H1 (cell line): ENCODE measurements around the gene DOCK6. TPM values are rescaled to one million over a fixed set of nuclear protein-coding genes. Genes with fewer than 3 reads are reported as not detected.

Source experiments
- CTCF ChIA-PET: fragments of 300-600 bp; sonication (Branson Sonifier 250); formaldehyde crosslinking; loops from one replicate; lab custom pipeline; 2021; ENCODE audit not compliant: partially characterized antibody; lab: Charles Lee
- POLR2A ChIA-PET: fragments of 300-600 bp; sonication (Branson Sonifier 250); formaldehyde crosslinking; loops from one replicate; lab custom pipeline; 2021; ENCODE audit warnings: inconsistent platforms; ENCODE audit not compliant: partially characterized antibody; lab: Charles Lee
- DNase-seq, 2 experiments: peaks; one replicate each; pipeline versions ENCODE4 v3.0.0 to v3.0.0-alpha.2; 2010 to 2022; ENCODE audit warnings: low spot score in 2 of 2, low read depth in 1 of 2, mixed read lengths in 1 of 2
- FAIRE-seq: peaks from 2 replicates; lab custom pipeline; 2011; peaks lifted over from hg19 to GRCh38; lab: Jason Lieb, UNC
- H2AFZ ChIP-seq: 2 replicates; pipeline ENCODE4 v1.8.1; 2012; ENCODE audit warnings: low read length, inconsistent platforms
- H2AK5ac ChIP-seq: 2 replicates; pipeline ENCODE4 v1.6.1; 2013; ENCODE audit warnings: low read depth, low read length
- H2BK120ac ChIP-seq: replicated peaks from 2 replicates; pipeline ENCODE3; 2013; ENCODE audit warnings: low read depth, low read length, inconsistent platforms
- H2BK12ac ChIP-seq: 2 replicates; pipeline ENCODE4 v1.6.1; 2013; ENCODE audit warnings: low read depth, low read length
- H2BK15ac ChIP-seq: 2 replicates; pipeline ENCODE4 v1.6.1; 2013; ENCODE audit warnings: low read length
- H2BK20ac ChIP-seq: 2 replicates; pipeline ENCODE4 v1.6.1; 2013; ENCODE audit warnings: low read length
- H2BK5ac ChIP-seq: 2 replicates; pipeline ENCODE4 v1.6.1; 2013; ENCODE audit warnings: low read depth, low read length
- H3K14ac ChIP-seq: 2 replicates; pipeline ENCODE4 v1.6.1; 2013; ENCODE audit warnings: inconsistent platforms; ENCODE audit not compliant: insufficient read length
- H3K18ac ChIP-seq: 2 replicates; pipeline ENCODE4 v1.6.1; 2013; ENCODE audit warnings: low read length; ENCODE audit errors: extremely low read depth
- H3K23ac ChIP-seq: 2 replicates; pipeline ENCODE4 v1.6.1; 2013; ENCODE audit warnings: inconsistent platforms; ENCODE audit not compliant: insufficient read length
- H3K23me2 ChIP-seq: 2 replicates; pipeline ENCODE4 v1.6.1; 2013; ENCODE audit warnings: low read depth, low read length
- H3K27ac ChIP-seq: 2 replicates; pipeline ENCODE4 v1.6.1; 2011; ENCODE audit warnings: low read depth, low read length, inconsistent platforms
- H3K27me3 ChIP-seq, 4 experiments: replicated peaks in 1 of 4; 1 replicate in 1 of 4; 2 replicates in 3 of 4; pipeline versions ENCODE4 v1.6.1 to v1.8.1; 2011 to 2013; ENCODE audit warnings: low read length in 3 of 4, mild to moderate bottlenecking in 3 of 4, inconsistent platforms in 2 of 4, mixed read lengths in 2 of 4, moderate library complexity in 1 of 4; ENCODE audit not compliant: control insufficient read depth in 3 of 4, insufficient read depth in 3 of 4; ENCODE audit errors: extremely low read depth in 1 of 4
- H3K36me3 ChIP-seq, 4 experiments: 2 replicates each; pipeline versions ENCODE4 v1.6.1 to v1.8.1; 2011 to 2013; ENCODE audit warnings: mild to moderate bottlenecking in 4 of 4, low read length in 3 of 4, moderate library complexity in 2 of 4, control low read depth in 1 of 4, inconsistent platforms in 1 of 4; ENCODE audit not compliant: insufficient read depth in 4 of 4, control insufficient read depth in 2 of 4
- H3K4ac ChIP-seq: replicated peaks from 2 replicates; pipeline ENCODE3; 2013; ENCODE audit warnings: low read length, low read depth, mixed read lengths, inconsistent platforms; ENCODE audit not compliant: insufficient read length
- H3K4me1 ChIP-seq, 4 experiments: replicated peaks in 1 of 4; 1 replicate in 1 of 4; 2 replicates in 3 of 4; pipeline versions ENCODE4 v1.6.1 to v1.8.1; 2011 to 2013; ENCODE audit warnings: low read length in 3 of 4, inconsistent platforms in 2 of 4, mixed read lengths in 1 of 4; ENCODE audit not compliant: insufficient read depth in 4 of 4, control insufficient read depth in 3 of 4
- H3K4me2 ChIP-seq, 2 experiments: 2 replicates each; pipeline versions ENCODE4 v1.6.1 to v1.8.1; 2011 to 2013; ENCODE audit warnings: low read depth in 2 of 2, low read length in 2 of 2, control low read depth in 1 of 2, inconsistent platforms in 1 of 2, mild to moderate bottlenecking in 1 of 2; ENCODE audit not compliant: insufficient read depth in 1 of 2
- H3K4me3 ChIP-seq, 4 experiments: fragments of 200-600, 300-600 bp in 1 of 4; sonication (generic), shearing (Covaris generic), sonication (Bioruptor Twin) in 1 of 4; 2 replicates each; pipeline versions ENCODE4 v1.5.1 to v1.8.1; 2011 to 2016; ENCODE audit warnings: low read length in 4 of 4, low read depth in 3 of 4, control low read depth in 2 of 4, inconsistent platforms in 2 of 4, mild to moderate bottlenecking in 2 of 4, mixed read lengths in 1 of 4, moderate library complexity in 1 of 4; ENCODE audit not compliant: insufficient read depth in 2 of 4; ENCODE audit errors: extremely low read depth in 1 of 4
- H3K56ac ChIP-seq: replicated peaks from 2 replicates; pipeline ENCODE3; 2013; ENCODE audit warnings: low read depth, mild to moderate bottlenecking, mixed read lengths, low read length, inconsistent platforms; ENCODE audit not compliant: insufficient read length
- H3K79me1 ChIP-seq: 2 replicates; pipeline ENCODE4 v1.6.1; 2013; ENCODE audit warnings: low read depth, low read length, control low read depth
- H3K79me2 ChIP-seq, 2 experiments: 2 replicates each; pipeline versions ENCODE4 v1.6.1 to v1.8.1; 2012 to 2013; ENCODE audit warnings: low read length in 2 of 2, mild to moderate bottlenecking in 2 of 2, inconsistent platforms in 1 of 2; ENCODE audit not compliant: insufficient read depth in 2 of 2, control insufficient read depth in 1 of 2
- H3K9ac ChIP-seq, 4 experiments: replicated peaks in 1 of 4; 1 replicate in 1 of 4; 2 replicates in 3 of 4; pipeline versions ENCODE4 v1.6.1 to v1.8.1; 2011 to 2013; ENCODE audit warnings: low read depth in 3 of 4, low read length in 3 of 4, control low read depth in 2 of 4, mild to moderate bottlenecking in 2 of 4, moderate library complexity in 2 of 4, inconsistent platforms in 1 of 4; ENCODE audit errors: extremely low read depth in 1 of 4
- H3K9me3 ChIP-seq, 2 experiments: 2 replicates each; pipeline versions ENCODE4 v1.6.1 to v1.8.1; 2012 to 2013; ENCODE audit warnings: mild to moderate bottlenecking in 2 of 2, moderate library complexity in 2 of 2, control low read depth in 1 of 2, inconsistent platforms in 1 of 2, low read depth in 1 of 2, low read length in 1 of 2, mixed read lengths in 1 of 2; ENCODE audit not compliant: insufficient read depth in 2 of 2
- H4K20me1 ChIP-seq, 2 experiments: replicated peaks in 1 of 2; 2 replicates each; pipeline versions ENCODE3 to v1.8.1; 2011 to 2013; ENCODE audit warnings: inconsistent platforms in 2 of 2, low read length in 2 of 2, mild to moderate bottlenecking in 1 of 2; ENCODE audit not compliant: insufficient read depth in 2 of 2, control insufficient read depth in 1 of 2
- H4K5ac ChIP-seq: 2 replicates; pipeline ENCODE4 v1.6.1; 2013; ENCODE audit warnings: low read length, low read depth, mixed read lengths, inconsistent platforms; ENCODE audit not compliant: insufficient read length
- H4K8ac ChIP-seq: 2 replicates; pipeline ENCODE4 v1.8.0; 2013; ENCODE audit warnings: mild to moderate bottlenecking, moderate library complexity, low read length, inconsistent platforms; ENCODE audit not compliant: insufficient read depth; ENCODE audit errors: extremely low read depth
- H4K91ac ChIP-seq: replicated peaks from 2 replicates; pipeline ENCODE3; 2013; ENCODE audit warnings: low read length, mixed read lengths, inconsistent platforms; ENCODE audit not compliant: insufficient read length
- BACH1 ChIP-seq: IDR thresholded peaks from 2 replicates; pipeline ENCODE4 v1.6.1; 2012; ENCODE audit warnings: low read length, improper control_type of control experiment
- BRCA1 ChIP-seq: IDR thresholded peaks from 2 replicates; pipeline ENCODE4 v1.6.1; 2012; ENCODE audit warnings: low read depth, low read length, improper control_type of control experiment
- EP300 ChIP-seq, 2 experiments: IDR thresholded peaks; 1 replicate in 1 of 2; 2 replicates in 1 of 2; pipeline ENCODE4 v1.6.1; 2011 to 2012; ENCODE audit warnings: low read depth in 2 of 2, low read length in 2 of 2, mild to moderate bottlenecking in 2 of 2, borderline replicate concordance in 1 of 2, inconsistent platforms in 1 of 2, moderate library complexity in 1 of 2
- GTF2F1 ChIP-seq: IDR thresholded peaks from 2 replicates; pipeline ENCODE4 v1.6.1; 2012; ENCODE audit warnings: low read depth, low read length, improper control_type of control experiment, borderline replicate concordance
- HDAC6 ChIP-seq: IDR thresholded peaks from one replicate; pipeline ENCODE4 v1.7.1; 2012; ENCODE audit warnings: low read depth, mild to moderate bottlenecking, inconsistent platforms, low read length, moderate library complexity
- JUND ChIP-seq: IDR thresholded peaks from 2 replicates; pipeline ENCODE4 v1.6.1; 2011; ENCODE audit warnings: mild to moderate bottlenecking, improper control_type of control experiment, low read length
- KDM4A ChIP-seq: IDR thresholded peaks from one replicate; pipeline ENCODE4 v1.7.1; 2012; ENCODE audit warnings: low read depth, mild to moderate bottlenecking, moderate library complexity, low read length, inconsistent platforms; ENCODE audit not compliant: severe bottlenecking
- MAFK ChIP-seq: IDR thresholded peaks from 2 replicates; pipeline ENCODE4 v1.6.1; 2012; ENCODE audit warnings: low read depth, mild to moderate bottlenecking, improper control_type of control experiment, low read length
- RXRA ChIP-seq: IDR thresholded peaks from 2 replicates; pipeline ENCODE4 v1.6.1; 2011; ENCODE audit warnings: low read depth, mild to moderate bottlenecking, low read length, moderate library complexity; ENCODE audit not compliant: insufficient read depth
- SAP30 ChIP-seq: fragments of 300-600 bp; sonication (generic); IDR thresholded peaks from 2 replicates; pipeline ENCODE4 v1.7.1; 2012; ENCODE audit warnings: low read length, moderate library complexity, mild to moderate bottlenecking, inconsistent platforms; ENCODE audit not compliant: insufficient read depth, insufficient replicate concordance
- SP2 ChIP-seq: IDR thresholded peaks from 2 replicates; pipeline ENCODE4 v1.6.1; 2012; ENCODE audit warnings: mild to moderate bottlenecking, low read length, inconsistent platforms
- SUZ12 ChIP-seq: fragments of 200-600 bp; sonication (generic); IDR thresholded peaks from 2 replicates; pipeline ENCODE4 v1.6.1; 2012; ENCODE audit warnings: mild to moderate bottlenecking, inconsistent platforms, low read length, moderate library complexity, mixed read lengths
- TAF1 ChIP-seq: IDR thresholded peaks from 2 replicates; pipeline ENCODE4 v1.6.1; 2011; ENCODE audit warnings: mild to moderate bottlenecking, low read depth, low read length
- TCF12 ChIP-seq: IDR thresholded peaks from 2 replicates; pipeline ENCODE4 v1.6.1; 2011; ENCODE audit warnings: low read depth, mild to moderate bottlenecking, low read length
- ZNF274 ChIP-seq: IDR thresholded peaks from 2 replicates; pipeline ENCODE4 v1.7.0; 2012; ENCODE audit warnings: low read length, borderline replicate concordance; ENCODE audit errors: extremely low read depth
- WGBS, 2 experiments: shearing (Covaris generic) in 1 of 2; methylation state at CpG; one replicate each; pipeline versions ENCODE4 v1.1.6 to v1.1.7; 2013 to 2015; ENCODE audit warnings: low lambda C conversion rate in 2 of 2, mixed read lengths in 2 of 2, inconsistent platforms in 1 of 2, low coverage in 1 of 2, missing lambda C conversion rate in 1 of 2; ENCODE audit not compliant: insufficient replicate concordance in 2 of 2, insufficient coverage in 1 of 2, insufficient read length in 1 of 2; ENCODE audit errors: extremely low coverage in 1 of 2, missing lambda C conversion rate in 1 of 2; 5-methylcytosine and 5-hydroxymethylcytosine counted together
- polyA plus RNA-seq, 7 experiments: library from polyadenylated mRNA; depleted of rRNA in 3 of 7; stranded (reverse) in 5 of 7; unstranded in 2 of 7; fragments of >200 nt in 5 of 7; fragments of 200-250 nt in 2 of 7; gene quantifications; 1 replicate in 5 of 7; 2 replicates in 1 of 7; 4 replicates in 1 of 7; pipeline versions ENCODE4 v1.2.1 to v1.2.3, GENCODE V29; 2011 to 2013; ENCODE audit warnings: missing spikeins in 2 of 7, mixed read lengths in 2 of 7
- total RNA-seq: library from RNA; stranded (reverse); fragmentation: NEBNext Ultra II Directional; extraction: Animal tissue kit (Norgen Biotek cat#: 25700); gene quantifications from 2 replicates; pipeline ENCODE4 v1.2.1, GENCODE V29; 2021

DOCK6 gene
- total and polyA plus RNA-seq, 2 of the 8 experiments (the other 6 are each of a cell fraction or from before 2014, with no cell fraction given) = 25.5 to 54.7 TPM

GRCh38 chr19:11242025-11242424, 20.3 kb downstream of the DOCK6 start:
- Histone ChIP-seq H4K20me1 (peaks cover 0 to 6% of the 10 kb centered on the region in 2 experiments), H3K23me2 (no peaks in the 10 kb centered on the region), H2BK5ac (no peak overlapping the region), H2BK12ac (no peak overlapping the region), H3K56ac (no peak overlapping the region), H3K9ac (no peak overlapping the region), H3K4me2 (no peak overlapping the region), H3K79me1 (no peaks in the 10 kb centered on the region), H3K36me3 (peaks cover 0 to 3% (median 1%) of the 10 kb centered on the region in 4 experiments; a peak in 4 of 8 replicates), H3K4me3 (no peak overlapping the region), H3K27ac (no peak overlapping the region), H2BK20ac (no peak overlapping the region), H4K5ac (no peak overlapping the region), H3K23ac (no peak overlapping the region), H3K4ac (no peak overlapping the region), H4K8ac (no peak overlapping the region), H4K91ac (no peak overlapping the region), H3K4me1 (peaks cover 3 to 5% (median 4%) of the 10 kb centered on the region in 4 experiments; a peak in 4 of 7 replicates), H3K9me3 (no peaks in the 10 kb centered on the region), H3K79me2 (no peaks in the 10 kb centered on the region), H3K14ac (no peak overlapping the region), H3K27me3 (no peaks in the 10 kb centered on the region), H2BK120ac (no peak overlapping the region), H2BK15ac (no peak overlapping the region), H3K18ac (no peak overlapping the region), H2AK5ac (no peak overlapping the region), H2AFZ (no peak overlapping the region)
- DNase-seq = no peak
- ChIA-PET POLR2A (interaction anchor here (2.6 kb wide), 1 partner anchor 11 kb away, joined by 9 read pairs; no protein-coding TSS in a partner anchor), CTCF (interaction anchor here (0.8 to 2.8 kb wide), 5 partner anchors 11 to 70 kb away, joined by 3 to 10 read pairs (median 4); no protein-coding TSS in a partner anchor)
- WGBS, 2 experiments = 86% methylated on average over 11 of the region's 11 CpGs; no CpG with 5 or more reads in 1 of the 2 experiments
- FAIRE-seq = no peak
- TF ChIP-seq TAF1 (no peak), GTF2F1 (no peak), BRCA1 (no peak), EP300 (IDR thresholded peaks at IDR 0.05; ENCODE audit: borderline replicate concordance in 1 of 2, low read depth in 2 of 2, low read length in 2 of 2) (no peak), SAP30 (no peak), TCF12 (no peak), ZNF274 (no peak), JUND (no peak), KDM4A (no peak), BACH1 (no peak), HDAC6 (no peak), SUZ12 (no peak), SP2 (no peak), MAFK (no peak), RXRA (no peak)
